Brain microvascular endothelial cell (primary cell): ENCODE data around the gene THADA.

ENCODE experiments used
- DNase-seq: peaks from one replicate; pipeline ENCODE4 v3.0.0-alpha.2; 2020
- H3K27ac ChIP-seq: fragments of 250-450 bp; sonication (Bioruptor Pico); 2 replicates; pipeline ENCODE4 v1.5.1; 2020; ENCODE audit warnings: mild to moderate bottlenecking, moderate library complexity
- H3K27me3 ChIP-seq: fragments of 250-450 bp; sonication (Bioruptor Pico); replicated peaks from 2 replicates; pipeline ENCODE4 v1.5.1; 2020; ENCODE audit warnings: mild to moderate bottlenecking
- H3K36me3 ChIP-seq: fragments of 250-450 bp; sonication (Bioruptor Pico); replicated peaks from 2 replicates; pipeline ENCODE4 v1.5.1; 2020; ENCODE audit warnings: mild to moderate bottlenecking
- H3K4me3 ChIP-seq: 2 replicates; pipeline ENCODE4 v1.5.1; 2011; ENCODE audit warnings: low read depth, mild to moderate bottlenecking, control low read depth, low read length, moderate library complexity
- in situ Hi-C: cut with HindIII; loops from 2 replicates; pipeline ENCODE4 v1.10.0; 2017; ENCODE audit warnings: low sequenced_read_pairs, low pct_ligation_motif_present
- TF ChIP-seq, protein P1 (sequence below): IDR thresholded peaks from 2 replicates; pipeline ENCODE4 v1.5.1; 2011; ENCODE audit warnings: low read depth, mild to moderate bottlenecking, moderate library complexity, low read length, control low read depth, inconsistent platforms; ENCODE audit errors: missing control alignments

The THADA gene, protein sequence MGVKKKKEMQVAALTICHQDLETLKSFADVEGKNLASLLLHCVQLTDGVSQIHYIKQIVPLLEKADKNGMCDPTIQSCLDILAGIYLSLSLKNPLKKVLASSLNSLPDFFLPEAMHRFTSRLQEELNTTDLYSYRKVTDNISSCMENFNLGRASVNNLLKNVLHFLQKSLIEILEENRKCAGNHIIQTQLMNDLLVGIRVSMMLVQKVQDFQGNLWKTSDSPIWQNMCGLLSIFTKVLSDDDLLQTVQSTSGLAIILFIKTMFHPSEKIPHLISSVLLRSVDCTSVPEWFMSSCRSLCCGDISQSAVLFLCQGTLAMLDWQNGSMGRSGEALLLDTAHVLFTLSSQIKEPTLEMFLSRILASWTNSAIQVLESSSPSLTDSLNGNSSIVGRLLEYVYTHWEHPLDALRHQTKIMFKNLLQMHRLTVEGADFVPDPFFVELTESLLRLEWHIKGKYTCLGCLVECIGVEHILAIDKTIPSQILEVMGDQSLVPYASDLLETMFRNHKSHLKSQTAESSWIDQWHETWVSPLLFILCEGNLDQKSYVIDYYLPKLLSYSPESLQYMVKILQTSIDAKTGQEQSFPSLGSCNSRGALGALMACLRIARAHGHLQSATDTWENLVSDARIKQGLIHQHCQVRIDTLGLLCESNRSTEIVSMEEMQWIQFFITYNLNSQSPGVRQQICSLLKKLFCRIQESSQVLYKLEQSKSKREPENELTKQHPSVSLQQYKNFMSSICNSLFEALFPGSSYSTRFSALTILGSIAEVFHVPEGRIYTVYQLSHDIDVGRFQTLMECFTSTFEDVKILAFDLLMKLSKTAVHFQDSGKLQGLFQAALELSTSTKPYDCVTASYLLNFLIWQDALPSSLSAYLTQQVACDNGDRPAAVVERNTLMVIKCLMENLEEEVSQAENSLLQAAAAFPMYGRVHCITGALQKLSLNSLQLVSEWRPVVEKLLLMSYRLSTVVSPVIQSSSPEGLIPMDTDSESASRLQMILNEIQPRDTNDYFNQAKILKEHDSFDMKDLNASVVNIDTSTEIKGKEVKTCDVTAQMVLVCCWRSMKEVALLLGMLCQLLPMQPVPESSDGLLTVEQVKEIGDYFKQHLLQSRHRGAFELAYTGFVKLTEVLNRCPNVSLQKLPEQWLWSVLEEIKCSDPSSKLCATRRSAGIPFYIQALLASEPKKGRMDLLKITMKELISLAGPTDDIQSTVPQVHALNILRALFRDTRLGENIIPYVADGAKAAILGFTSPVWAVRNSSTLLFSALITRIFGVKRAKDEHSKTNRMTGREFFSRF (N-terminal part only)

GRCh38 chr2:43595603-43596412 lies at the start of gene THADA:
Gene THADA (minus strand): TSS chr2:43596038. CDS start chr2:43592392, 3,646 bp downstream.
- TF ChIP-seq, protein P1, sequence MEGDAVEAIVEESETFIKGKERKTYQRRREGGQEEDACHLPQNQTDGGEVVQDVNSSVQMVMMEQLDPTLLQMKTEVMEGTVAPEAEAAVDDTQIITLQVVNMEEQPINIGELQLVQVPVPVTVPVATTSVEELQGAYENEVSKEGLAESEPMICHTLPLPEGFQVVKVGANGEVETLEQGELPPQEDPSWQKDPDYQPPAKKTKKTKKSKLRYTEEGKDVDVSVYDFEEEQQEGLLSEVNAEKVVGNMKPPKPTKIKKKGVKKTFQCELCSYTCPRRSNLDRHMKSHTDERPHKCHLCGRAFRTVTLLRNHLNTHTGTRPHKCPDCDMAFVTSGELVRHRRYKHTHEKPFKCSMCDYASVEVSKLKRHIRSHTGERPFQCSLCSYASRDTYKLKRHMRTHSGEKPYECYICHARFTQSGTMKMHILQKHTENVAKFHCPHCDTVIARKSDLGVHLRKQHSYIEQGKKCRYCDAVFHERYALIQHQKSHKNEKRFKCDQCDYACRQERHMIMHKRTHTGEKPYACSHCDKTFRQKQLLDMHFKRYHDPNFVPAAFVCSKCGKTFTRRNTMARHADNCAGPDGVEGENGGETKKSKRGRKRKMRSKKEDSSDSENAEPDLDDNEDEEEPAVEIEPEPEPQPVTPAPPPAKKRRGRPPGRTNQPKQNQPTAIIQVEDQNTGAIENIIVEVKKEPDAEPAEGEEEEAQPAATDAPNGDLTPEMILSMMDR = no peak
- H3K27ac ChIP-seq = peak within 1 kb of the TSS; percentile 80
- H3K4me3 ChIP-seq = peak within 1 kb of the TSS; percentile 88
- DNase-seq = peak; percentile 99
- in situ Hi-C loops = no loop called here
- peaks cover 2% of the 10 kb centered on the region for H3K36me3 ChIP-seq
- H3K27me3 ChIP-seq = no peaks in the 10 kb centered on the region

DNA sequence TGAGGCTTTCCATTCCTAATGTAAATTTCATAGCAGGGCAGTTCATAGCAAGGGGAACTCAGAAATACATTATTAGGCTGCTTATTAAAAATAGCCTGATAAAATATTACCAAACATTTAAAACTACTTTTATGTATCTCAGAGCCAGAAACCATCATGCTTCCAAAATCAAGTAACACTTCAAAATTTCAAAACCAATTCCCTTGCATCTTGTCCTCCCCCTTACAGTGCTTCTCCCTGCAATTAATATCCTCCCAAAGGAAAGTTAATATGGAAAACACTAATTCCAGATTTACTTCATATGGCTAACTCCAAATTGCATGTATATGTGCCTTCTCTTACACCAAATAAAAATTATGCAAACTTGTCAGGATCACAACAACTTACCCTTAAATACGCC lies 47.8 kb upstream of the THADA start:
- H3K36me3 ChIP-seq = no peaks in the 10 kb centered on the region
- H3K27me3 ChIP-seq = no peaks in the 10 kb centered on the region
- TF ChIP-seq, protein P1 = no peak
- no peak for DNase-seq
- in situ Hi-C loops = no loop called here
- no peak overlapping the region for H3K4me3 ChIP-seq
- H3K27ac ChIP-seq = no peak overlapping the region

- DNase-seq = no peak
- in situ Hi-C loops = no loop called here
- Histone ChIP-seq H3K36me3 (no peaks in the 10 kb centered on the region), H3K4me3 (no peak overlapping the region), H3K27me3 (no peaks in the 10 kb centered on the region), H3K27ac (no peak overlapping the region)
- TF ChIP-seq, protein P1 = no peak
These were observed 46.5 kb upstream of the THADA start for GRCh38 chr2:43642363-43642762.

DNA sequence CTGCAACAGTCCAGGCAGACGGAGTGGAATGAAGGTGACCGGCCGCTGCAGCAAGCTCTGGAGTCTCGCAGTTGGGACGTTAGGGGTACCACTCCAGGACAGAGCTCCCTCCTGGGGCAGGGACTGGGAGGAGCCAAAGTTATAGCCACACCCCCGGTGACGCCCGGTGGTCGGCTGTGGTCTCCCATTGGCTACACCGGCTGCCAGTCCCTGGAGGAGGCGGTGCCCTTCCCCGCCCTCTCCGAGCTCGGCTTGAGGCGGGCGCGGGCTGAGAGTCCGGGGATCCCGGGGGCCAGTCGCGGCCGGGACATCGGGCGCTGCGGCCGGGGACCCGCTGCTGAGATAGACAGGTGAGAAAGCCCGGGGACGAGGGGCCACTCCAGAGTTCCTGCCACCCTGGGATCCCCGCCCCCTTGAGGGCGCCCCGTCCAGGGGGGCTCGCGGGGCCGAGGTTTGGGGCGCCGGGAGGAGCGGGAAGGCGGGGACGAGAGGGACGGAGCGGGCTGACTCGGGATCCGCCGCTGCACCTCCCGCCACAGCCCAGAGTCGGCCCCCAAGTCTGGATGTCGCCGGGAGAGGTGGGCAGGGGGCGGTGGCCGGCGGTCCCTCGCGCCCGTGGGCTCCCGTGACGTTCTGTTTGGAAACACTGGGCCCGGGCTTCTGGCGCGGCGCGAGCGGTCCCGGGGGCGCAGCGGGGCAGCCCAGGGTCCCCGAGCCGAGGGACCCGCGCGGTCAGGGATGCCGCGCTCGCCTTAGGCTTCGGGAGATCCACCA lies 41.4 kb upstream of the THADA start, which contains the start of gene PLEKHH2:
Gene PLEKHH2 (plus strand): TSS at position 231 of the 774 bp plus-strand sequence. CDS start 7,414 bp downstream, outside the sequence.
- no peaks in the 10 kb centered on the region for H3K27me3 ChIP-seq
- in situ Hi-C loops = no loop called here
- H3K36me3 ChIP-seq = no peaks in the 10 kb centered on the region

More for the DNA sequence above, 41.4 kb upstream of the THADA start, which contains the start of gene PLEKHH2:
- peak within 1 kb of the TSS; percentile 73 for H3K4me3 ChIP-seq
- peak; percentile 80 for DNase-seq
- TF ChIP-seq, protein P1 = no peak
- no peak within 1 kb of the TSS for H3K27ac ChIP-seq
